ENCODE data around the gene CSTF1. TPM values are rescaled to one million over a fixed set of nuclear protein-coding genes. Genes with fewer than 3 reads are reported as not detected.
"Not testable (repeated sequence)": the region's sequence is repeated elsewhere in the genome, so short reads cannot be mapped to it uniquely, and the experiment has no call there.

CSTF1 gene
- total RNA-seq, 1 donor from 2014 or later: 21.2 TPM

GRCh38 chr20:56405356-56405755 lies 12.9 kb downstream of the CSTF1 start:
- DNase-seq (ENCODE audit: low spot score): not testable (repeated sequence)

GRCh38 chr20:56406910-56407309 lies 14.5 kb downstream of the CSTF1 start:
- DNase-seq (ENCODE audit: low spot score): no peak

- DNase-seq (ENCODE audit: low spot score): no peak
Measured at GRCh38 chr20:56409521-56409920, 17.1 kb downstream of the CSTF1 start.

- no peak for DNase-seq (ENCODE audit: low spot score)
Measured at GRCh38 chr20:56409956-56410355, 17.5 kb downstream of the CSTF1 start.

- DNase-seq (ENCODE audit: low spot score): not testable (repeated sequence)
Measured at GRCh38 chr20:56411287-56411686, 18.8 kb downstream of the CSTF1 start.

- DNase-seq (ENCODE audit: low spot score): no peak
Measured at GRCh38 chr20:56411759-56412472, 19.5 kb downstream of the CSTF1 start, which contains the start of gene CASS4. TSS of gene CASS4 (plus strand) at chr20:56412260. CDS start at chr20:56412459, 199 bp downstream.

GRCh38 chr20:56412473-56412790 lies 20.0 kb downstream of the CSTF1 start:
- no peak for DNase-seq (ENCODE audit: low spot score)

GRCh38 chr20:56412949-56413348 lies 20.5 kb downstream of the CSTF1 start:
- no peak for DNase-seq (ENCODE audit: low spot score)

GRCh38 chr20:56414842-56415765 lies 22.7 kb downstream of the CSTF1 start:
- no peak for DNase-seq (ENCODE audit: low spot score)

GRCh38 chr20:56417402-56417801 lies 25.0 kb downstream of the CSTF1 start:
- no peak for DNase-seq (ENCODE audit: low spot score)

GRCh38 chr20:56417911-56418310 lies 25.5 kb downstream of the CSTF1 start:
- DNase-seq (ENCODE audit: low spot score): no peak

GRCh38 chr20:56418385-56418861 lies 26.0 kb downstream of the CSTF1 start:
- no peak for DNase-seq (ENCODE audit: low spot score)

GRCh38 chr20:56420028-56420427 lies 27.6 kb downstream of the CSTF1 start:
- no peak for DNase-seq (ENCODE audit: low spot score)

GRCh38 chr20:56420940-56421688 lies 28.7 kb downstream of the CSTF1 start:
- no peak for DNase-seq (ENCODE audit: low spot score)

- no peak for DNase-seq (ENCODE audit: low spot score)
Measured at GRCh38 chr20:56422076-56422823, 29.8 kb downstream of the CSTF1 start.

- no peak for DNase-seq (ENCODE audit: low spot score)
Measured at GRCh38 chr20:56422824-56423189, 30.4 kb downstream of the CSTF1 start.

GRCh38 chr20:56423211-56423610 lies 30.8 kb downstream of the CSTF1 start:
- no peak for DNase-seq (ENCODE audit: low spot score)

GRCh38 chr20:56423886-56424285 lies 31.4 kb downstream of the CSTF1 start:
- DNase-seq (ENCODE audit: low spot score): no peak

GRCh38 chr20:56424931-56425330 lies 32.5 kb downstream of the CSTF1 start:
- DNase-seq (ENCODE audit: low spot score): no peak

- DNase-seq (ENCODE audit: low spot score): no peak
Measured at GRCh38 chr20:56426026-56426425, 33.6 kb downstream of the CSTF1 start.

- DNase-seq (ENCODE audit: low spot score): no peak
Measured at GRCh38 chr20:56426926-56427325, 34.5 kb downstream of the CSTF1 start.
